Adrenal gland (tissue), 5 donors: ENCODE data around the gene COQ10B.

ENCODE experiments used
- POLR2A ChIP-seq, 2 donors: fragments of 450-650 bp; IDR thresholded peaks; one replicate each; pipeline ENCODE4 v1.6.1; 2017; ENCODE audit warnings: antibody characterized with exemption in 2 of 2, mild to moderate bottlenecking in 2 of 2, moderate library complexity in 1 of 2
- TF ChIP-seq, protein P1 (sequence below), 6 experiments: fragments of 450-650 bp in 4 of 6; fragments of 200-600 bp in 2 of 6; sonication (generic) in 1 of 6; IDR thresholded peaks; 1 replicate in 5 of 6; 2 replicates in 1 of 6; pipeline versions ENCODE4 v1.5.1 to v1.8.0; 2016 to 2021; ENCODE audit warnings: antibody characterized with exemption in 6 of 6, mild to moderate bottlenecking in 2 of 6, moderate library complexity in 1 of 6
- donor health status: DM: no; HTN: no; CAD: no.

DNA sequence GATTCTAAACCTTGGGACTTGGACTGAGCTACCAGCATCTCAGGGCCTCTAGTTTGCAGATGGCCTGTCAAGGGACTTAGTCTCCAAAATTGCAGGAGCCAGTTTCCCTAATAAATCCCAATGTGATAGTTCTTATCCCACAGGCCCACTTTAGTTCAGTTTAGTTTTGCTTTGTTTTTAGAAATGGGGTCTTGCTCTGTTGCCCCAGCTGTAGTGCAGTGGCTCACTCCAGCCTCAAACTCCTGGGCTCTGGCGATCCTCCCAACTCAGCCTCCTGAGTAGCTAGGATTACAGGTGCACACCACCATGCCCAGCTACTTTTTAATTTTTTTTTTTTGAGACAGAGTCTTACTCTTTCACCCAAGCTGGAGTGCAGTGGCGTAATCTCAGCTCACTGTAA lies 16.0 kb upstream of the COQ10B start:
- TF ChIP-seq, protein P1, sequence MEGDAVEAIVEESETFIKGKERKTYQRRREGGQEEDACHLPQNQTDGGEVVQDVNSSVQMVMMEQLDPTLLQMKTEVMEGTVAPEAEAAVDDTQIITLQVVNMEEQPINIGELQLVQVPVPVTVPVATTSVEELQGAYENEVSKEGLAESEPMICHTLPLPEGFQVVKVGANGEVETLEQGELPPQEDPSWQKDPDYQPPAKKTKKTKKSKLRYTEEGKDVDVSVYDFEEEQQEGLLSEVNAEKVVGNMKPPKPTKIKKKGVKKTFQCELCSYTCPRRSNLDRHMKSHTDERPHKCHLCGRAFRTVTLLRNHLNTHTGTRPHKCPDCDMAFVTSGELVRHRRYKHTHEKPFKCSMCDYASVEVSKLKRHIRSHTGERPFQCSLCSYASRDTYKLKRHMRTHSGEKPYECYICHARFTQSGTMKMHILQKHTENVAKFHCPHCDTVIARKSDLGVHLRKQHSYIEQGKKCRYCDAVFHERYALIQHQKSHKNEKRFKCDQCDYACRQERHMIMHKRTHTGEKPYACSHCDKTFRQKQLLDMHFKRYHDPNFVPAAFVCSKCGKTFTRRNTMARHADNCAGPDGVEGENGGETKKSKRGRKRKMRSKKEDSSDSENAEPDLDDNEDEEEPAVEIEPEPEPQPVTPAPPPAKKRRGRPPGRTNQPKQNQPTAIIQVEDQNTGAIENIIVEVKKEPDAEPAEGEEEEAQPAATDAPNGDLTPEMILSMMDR (IDR thresholded peaks at IDR 0.05), result no peak
- no peak for TF ChIP-seq POLR2A (IDR thresholded peaks at IDR 0.05)
